Sigmoid colon (tissue), 7 donors: Measurements from ENCODE around the gene KCNAB2. TPM values are rescaled to one million over a fixed set of nuclear protein-coding genes. Genes with fewer than 3 reads are reported as not detected.

Source experiments
- DNase-seq: peaks from one replicate; pipeline ENCODE4 v3.0.0-alpha.2; 2019
- H3K27ac ChIP-seq, 4 donors: fragments of 200-600 bp; sonication (generic); one replicate each; pipeline ENCODE4 v1.5.1; 2016 to 2019; ENCODE audit warnings: mild to moderate bottlenecking in 1 of 4
- H3K27me3 ChIP-seq, 3 donors: fragments of 200-600 bp; sonication (generic); one replicate each; pipeline ENCODE4 v1.5.1; 2019; ENCODE audit warnings: mild to moderate bottlenecking in 1 of 3
- H3K36me3 ChIP-seq, 4 donors: fragments of 200-600 bp; sonication (generic); one replicate each; pipeline ENCODE4 v1.5.1; 2016 to 2019
- H3K4me1 ChIP-seq, 4 donors: fragments of 200-600 bp; sonication (generic); one replicate each; pipeline ENCODE4 v1.5.1; 2017 to 2019
- H3K4me3 ChIP-seq, 4 donors: fragments of 200-600 bp; sonication (generic); one replicate each; pipeline ENCODE4 v1.5.1; 2017 to 2019; ENCODE audit warnings: mild to moderate bottlenecking in 2 of 4, moderate library complexity in 1 of 4
- H3K9me3 ChIP-seq, 4 donors: fragments of 200-600 bp in 3 of 4; sonication (generic) in 3 of 4; one replicate each; pipeline versions ENCODE4 v1.5.1 to v1.6.1; 2013 to 2019
- CTCF ChIP-seq, 4 experiments: fragments of 450-650 bp in 3 of 4; fragments of 200-600 bp in 1 of 4; IDR thresholded peaks; one replicate each; pipeline ENCODE4 v1.5.1; 2016 to 2019; ENCODE audit warnings: antibody characterized with exemption in 4 of 4, mild to moderate bottlenecking in 3 of 4, moderate library complexity in 2 of 4
- EP300 ChIP-seq, 4 donors: sonication (generic); formaldehyde crosslinking; IDR thresholded peaks; one replicate each; pipeline ENCODE4 v1.6.1; 2017; ENCODE audit warnings: antibody characterized with exemption in 4 of 4
- POLR2A ChIP-seq, 2 donors: fragments of 450-650 bp; IDR thresholded peaks; one replicate each; pipeline ENCODE4 v1.6.1; 2016; ENCODE audit warnings: antibody characterized with exemption in 2 of 2, mild to moderate bottlenecking in 2 of 2, moderate library complexity in 2 of 2
- POLR2AphosphoS5 ChIP-seq, 4 donors: sonication (generic); formaldehyde crosslinking; IDR thresholded peaks; one replicate each; pipeline ENCODE4 v1.6.1; 2017; ENCODE audit warnings: antibody characterized with exemption in 4 of 4
- WGBS, 2 donors: extraction: QIAGEN DNeasy Blood & Tissue Kit; methylation state at CpG; one replicate each; pipeline ENCODE4 v1.1.7; 2013; 5-methylcytosine and 5-hydroxymethylcytosine counted together
- intact Hi-C: fragments of 100-400 bp; cut with DNase I; formaldehyde crosslinking; loops from one replicate; pipeline ENCODE4 v1.15.1; 2023
- polyA plus RNA-seq, 3 donors: library from polyadenylated mRNA; stranded (reverse); fragments of 200-250 nt; gene quantifications; one replicate each; pipeline ENCODE4 v1.2.3, GENCODE V29; 2013
- total RNA-seq, 4 donors: library from RNA; depleted of rRNA; stranded (reverse); fragments of >200 nt; gene quantifications; one replicate each; pipeline ENCODE4 v1.1.0, GENCODE V29; 2016
- donor health status: healthy with polysubstance abuse.
- donor health status: Bipolar disorder and iron deficiency.
- donor health status: healthy.

KCNAB2 gene
- total and polyA plus RNA-seq, 7 donors, result 3.0 to 23.5 (median 7.7) TPM

DNA sequence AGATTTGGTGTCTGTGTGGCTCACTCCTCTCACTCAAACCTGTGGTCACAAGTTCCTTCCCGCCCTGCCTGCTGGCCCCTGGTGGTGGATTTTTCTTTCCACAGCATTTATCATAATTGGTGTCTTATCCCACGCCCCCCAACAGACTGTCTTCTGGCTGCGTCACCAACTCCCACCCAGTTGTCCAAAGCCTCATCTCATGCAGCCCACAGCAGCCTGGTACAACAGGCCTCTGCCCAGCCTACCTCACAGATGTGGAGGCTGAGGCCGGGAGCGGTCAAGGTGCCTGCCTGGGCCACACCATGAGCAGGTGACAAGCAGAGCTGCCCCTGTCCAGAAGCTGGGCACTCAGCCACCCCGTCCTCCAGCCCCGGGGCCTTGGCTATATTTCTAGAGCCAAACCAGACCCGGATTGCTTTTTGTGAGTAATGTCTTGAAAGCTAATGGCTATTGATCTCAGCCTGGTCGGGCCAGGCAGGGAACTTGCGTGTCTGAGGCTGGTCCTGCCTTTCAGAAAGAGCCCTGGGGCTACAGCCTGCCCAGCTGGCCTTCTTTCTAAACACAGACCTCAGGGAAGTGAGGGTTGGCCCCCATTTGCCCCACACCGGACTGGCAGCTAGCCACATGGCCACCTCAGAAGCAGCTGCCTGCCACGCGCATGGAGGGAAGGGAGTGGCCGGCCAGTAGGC is 2.6 kb downstream of the KCNAB2 start:
- Histone ChIP-seq H3K27me3 (no peaks in the 10 kb centered on the region), H3K4me1 (no peaks in the 10 kb centered on the region), H3K9me3 (no peaks in the 10 kb centered on the region), H3K27ac (no peak overlapping the region), H3K4me3 (no peak overlapping the region), H3K36me3 (no peaks in the 10 kb centered on the region)
- intact Hi-C loops, result no loop called here
- no peak for DNase-seq
- no peak for TF ChIP-seq EP300 (IDR thresholded peaks at IDR 0.05)
- TF ChIP-seq POLR2AphosphoS5 (IDR thresholded peaks at IDR 0.05), result no peak
- no peak for TF ChIP-seq POLR2A (IDR thresholded peaks at IDR 0.05)
- TF ChIP-seq CTCF (IDR thresholded peaks at IDR 0.05), result no peak
- 78 to 90% methylated on average over 14 of the region's 14 CpGs for WGBS, 2 donors

DNA sequence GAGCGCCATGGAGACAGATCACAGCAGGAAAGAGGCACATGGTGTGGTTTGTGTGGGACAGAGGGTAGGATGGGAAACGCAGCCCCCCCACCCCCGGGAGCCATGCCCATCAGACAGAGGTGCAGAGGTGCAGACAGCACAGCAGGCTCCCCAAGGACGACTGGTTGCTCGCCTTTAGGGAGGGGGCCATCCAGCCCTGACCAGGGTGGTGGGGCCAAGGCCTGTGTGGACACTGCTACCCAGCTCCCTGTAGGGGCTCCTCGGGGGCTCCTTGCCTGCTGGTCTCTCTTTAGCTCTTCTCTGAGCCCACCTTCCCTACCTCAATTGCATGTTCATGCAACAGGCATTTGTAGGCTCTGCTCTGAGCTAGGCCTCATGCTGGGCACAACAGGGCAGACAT is 3.7 kb downstream of the KCNAB2 start:
- Histone ChIP-seq H3K4me1 (no peaks in the 10 kb centered on the region), H3K27me3 (no peaks in the 10 kb centered on the region), H3K9me3 (no peaks in the 10 kb centered on the region), H3K4me3 (no peak overlapping the region), H3K27ac (no peak overlapping the region), H3K36me3 (no peaks in the 10 kb centered on the region)
- WGBS, 2 donors, result 78 to 88% methylated on average over 6 of the region's 6 CpGs
- TF ChIP-seq CTCF (IDR thresholded peaks at IDR 0.05), result no peak
- no peak for TF ChIP-seq POLR2A (IDR thresholded peaks at IDR 0.05)
- DNase-seq, result no peak
- intact Hi-C loops, result no loop called here

DNA sequence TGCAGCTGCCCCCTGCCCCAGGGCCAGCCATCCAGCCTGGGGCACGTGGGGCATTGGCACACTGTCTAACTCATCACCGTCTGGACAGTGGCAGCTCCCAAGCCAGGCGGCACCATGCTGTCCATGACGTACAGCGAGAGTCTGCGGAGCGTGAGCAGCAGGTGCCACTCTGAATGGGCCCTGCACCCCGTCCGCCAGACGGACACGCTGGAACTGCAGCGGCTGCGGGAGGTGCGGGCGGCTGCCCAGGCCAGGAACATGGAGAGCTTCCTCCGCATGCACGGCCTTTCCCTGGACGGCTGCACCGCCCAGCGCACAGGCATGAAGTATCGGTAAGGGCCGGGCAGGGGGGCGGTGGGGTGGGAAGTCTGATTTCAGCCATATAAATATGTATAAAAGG is 5.7 kb downstream of the KCNAB2 start:
- Histone ChIP-seq H3K4me1 (no peaks in the 10 kb centered on the region), H3K27ac (no peak overlapping the region), H3K4me3 (no peak overlapping the region), H3K27me3 (no peaks in the 10 kb centered on the region), H3K9me3 (no peaks in the 10 kb centered on the region), H3K36me3 (no peaks in the 10 kb centered on the region)
- no peak for TF ChIP-seq CTCF (IDR thresholded peaks at IDR 0.05)
- TF ChIP-seq POLR2A (IDR thresholded peaks at IDR 0.05), result no peak
- no peak for TF ChIP-seq EP300 (IDR thresholded peaks at IDR 0.05)
- no peak for TF ChIP-seq POLR2AphosphoS5 (IDR thresholded peaks at IDR 0.05)
- no peak for DNase-seq
- 96 to 97% methylated on average over 23 of the region's 23 CpGs for WGBS, 2 donors
- intact Hi-C loops, result no loop called here

DNA sequence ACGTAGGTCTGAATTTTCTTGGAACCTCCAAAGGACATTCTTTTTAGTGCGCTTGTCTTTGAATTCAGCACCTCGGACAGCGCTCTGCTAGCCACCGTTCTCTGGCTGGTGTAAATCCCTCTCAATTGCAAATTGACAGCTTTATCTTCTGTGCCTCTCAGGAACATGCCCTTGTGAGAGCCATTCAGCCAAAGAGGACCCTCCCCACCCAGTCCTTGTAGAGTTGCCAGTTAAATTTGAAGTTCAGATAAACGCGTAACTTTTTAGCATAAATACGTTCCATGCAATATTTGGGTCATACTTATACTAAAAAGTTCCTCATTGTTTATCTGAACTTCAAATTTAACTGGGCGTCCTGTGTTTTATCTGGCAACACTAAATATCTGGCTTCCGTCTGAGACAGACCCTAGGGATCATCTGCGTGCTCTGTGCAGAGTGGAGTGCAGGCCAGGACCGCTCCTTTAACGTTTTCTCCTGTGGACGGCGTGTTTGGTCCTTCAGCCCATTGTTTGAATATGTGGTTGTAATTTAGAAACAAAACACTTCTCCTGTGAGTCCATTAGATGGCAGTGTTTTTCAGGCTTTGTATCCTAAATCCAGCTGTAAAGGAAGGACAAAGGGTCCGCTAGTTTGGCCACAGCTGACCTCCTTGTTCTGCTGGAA is 7.0 kb downstream of the KCNAB2 start:
- Histone ChIP-seq H3K36me3 (no peaks in the 10 kb centered on the region), H3K27me3 (no peaks in the 10 kb centered on the region), H3K27ac (no peak overlapping the region), H3K4me1 (no peaks in the 10 kb centered on the region), H3K4me3 (no peak overlapping the region), H3K9me3 (no peaks in the 10 kb centered on the region)
- no peak for TF ChIP-seq CTCF (IDR thresholded peaks at IDR 0.05)
- intact Hi-C loops, result loop anchor here (2.0 kb wide), 1 partner anchor 190 kb away; no protein-coding TSS in a partner anchor
- 9 to 40% methylated on average over 16 of the region's 16 CpGs for WGBS, 2 donors
- no peak for DNase-seq

GRCh38 chr1:6053206-6053546 is 7.5 kb downstream of the KCNAB2 start:
- H3K4me1 ChIP-seq, result peaks cover 0 to under 1% (median under 1%) of the 10 kb centered on the region in 4 donors
- peaks cover 0 to under 1% (median 0%) of the 10 kb centered on the region in 3 donors for H3K27me3 ChIP-seq
- no peak overlapping the region for H3K4me3 ChIP-seq
- H3K9me3 ChIP-seq, result no peaks in the 10 kb centered on the region
- H3K36me3 ChIP-seq, result no peaks in the 10 kb centered on the region
- DNase-seq, result no peak
- TF ChIP-seq CTCF (IDR thresholded peaks at IDR 0.05) (no peak), POLR2A (IDR thresholded peaks at IDR 0.05) (no peak), POLR2AphosphoS5 (IDR thresholded peaks at IDR 0.05) (no peak), EP300 (IDR thresholded peaks at IDR 0.05) (no peak)
- 36 to 58% methylated on average over 8 of the region's 8 CpGs for WGBS, 2 donors
- no peak overlapping the region for H3K27ac ChIP-seq
- intact Hi-C loops, result loop anchor here (2.0 kb wide), 1 partner anchor 190 kb away; no protein-coding TSS in a partner anchor
